GM21360 (cell line): ENCODE data around the gene DOCK1.

Experiments used
- ATAC-seq: cut with Tn5 transposase; IDR thresholded peaks from one replicate; pipeline ENCODE4 v1.9.1; 2021; ENCODE audit warnings: mild to moderate bottlenecking, moderate library complexity; ENCODE audit not compliant: unreplicated experiment

Gene DOCK1

DNA sequence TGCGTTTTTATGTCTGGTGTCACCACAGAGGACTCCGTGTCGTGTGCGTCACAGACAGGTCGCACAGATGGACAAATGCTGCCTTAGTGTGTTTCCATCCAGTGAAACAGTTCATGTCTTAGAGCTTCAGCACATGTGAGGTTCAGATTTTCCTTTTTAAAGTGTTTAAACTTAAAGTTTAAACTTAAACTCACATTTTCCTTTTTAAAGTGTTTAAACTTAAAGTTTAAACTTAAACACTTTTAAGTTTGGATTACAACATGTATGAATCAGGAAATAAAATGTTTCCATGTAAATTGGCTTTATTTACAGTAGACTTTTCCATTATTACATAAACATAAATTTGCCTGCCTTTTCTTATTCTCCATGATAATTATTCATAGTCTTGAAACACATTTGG is 223.9 kb downstream of the DOCK1 start:
- no peak for ATAC-seq

- no peak for ATAC-seq
Measured at GRCh38 chr10:127132451-127132850, 227.2 kb downstream of the DOCK1 start.

GRCh38 chr10:127133225-127133624 is 228.0 kb downstream of the DOCK1 start:
- ATAC-seq, result no peak

DNA sequence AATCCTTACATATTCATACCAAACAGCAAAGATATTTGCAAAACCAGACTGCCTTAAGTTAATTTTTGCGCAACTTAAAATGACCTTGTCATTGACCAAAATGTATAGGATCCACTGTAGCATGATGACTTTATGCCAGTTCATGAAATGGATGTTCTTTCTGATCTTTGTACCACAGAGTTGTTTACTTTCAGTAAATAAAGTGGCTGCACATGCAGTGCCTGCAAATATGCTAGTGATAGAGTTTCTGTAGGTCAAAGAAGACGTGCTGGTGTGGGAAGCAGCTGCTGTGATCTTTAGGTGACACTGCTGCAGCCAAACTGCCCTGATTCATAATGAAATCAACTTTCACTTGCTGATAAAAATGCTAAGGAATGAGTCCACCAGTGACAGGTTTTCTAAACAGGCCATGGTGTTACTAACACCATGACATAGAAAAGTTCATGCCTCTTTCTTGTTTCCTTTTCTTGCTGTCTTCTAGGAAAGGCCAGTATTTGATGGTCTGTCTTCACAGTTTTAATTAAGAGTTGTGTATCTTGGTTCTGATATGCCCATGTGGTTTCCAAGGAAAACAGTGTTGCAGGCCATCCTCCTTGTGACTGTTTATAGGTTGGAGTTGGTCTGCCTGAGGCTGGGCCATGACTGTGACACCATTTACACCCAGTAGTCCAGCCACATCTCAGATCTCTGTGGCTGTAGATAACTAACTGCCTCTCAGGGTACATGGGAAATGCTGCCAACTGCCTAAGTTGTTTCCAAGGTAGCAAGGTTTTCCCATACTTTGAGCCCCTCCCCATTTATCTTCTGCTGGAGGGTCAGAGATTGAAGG is 228.7 kb downstream of the DOCK1 start:
- no peak for ATAC-seq

- ATAC-seq, result no peak
Measured at GRCh38 chr10:127135844-127136577, 230.8 kb downstream of the DOCK1 start.

DNA sequence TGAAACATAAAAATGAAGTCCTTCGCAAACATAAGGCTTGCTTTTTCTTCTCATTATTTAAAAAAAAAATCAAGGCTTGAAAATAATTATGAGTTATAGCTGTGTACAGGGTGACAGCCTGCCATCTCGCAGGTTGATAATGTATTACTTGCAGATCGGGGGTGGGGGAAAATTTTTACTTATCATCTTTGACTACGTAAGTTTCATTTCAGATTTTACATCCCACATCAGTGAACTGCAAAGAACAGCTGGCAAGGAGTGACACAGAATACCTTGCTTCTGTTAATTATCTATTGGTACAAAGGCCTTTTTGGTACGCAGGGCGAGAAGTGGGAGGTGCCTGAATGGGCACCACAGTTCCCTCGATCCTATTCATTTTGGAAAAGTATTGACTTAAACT is 232.2 kb downstream of the DOCK1 start:
- ATAC-seq, result no peak

DNA sequence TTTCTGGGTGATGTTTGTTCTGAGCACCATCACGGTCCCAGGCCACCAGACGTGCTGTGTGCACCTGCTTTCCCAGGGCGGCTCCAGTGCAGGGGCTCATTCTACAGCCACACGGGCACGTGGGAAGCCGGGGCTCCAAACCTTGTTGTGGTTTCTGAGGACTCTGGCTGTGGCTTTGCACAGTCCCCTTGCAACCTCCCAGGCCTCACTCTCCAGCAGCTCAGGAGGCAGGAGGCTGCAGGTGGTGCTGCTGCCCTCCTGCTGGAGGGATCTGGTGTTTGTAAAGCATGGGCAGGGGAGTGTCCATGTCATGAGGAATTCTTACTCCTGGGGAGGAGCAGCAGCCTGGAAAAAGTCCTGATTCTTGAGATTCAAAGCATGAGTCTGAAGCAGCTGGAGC is 236.9 kb downstream of the DOCK1 start:
- no peak for ATAC-seq

DNA sequence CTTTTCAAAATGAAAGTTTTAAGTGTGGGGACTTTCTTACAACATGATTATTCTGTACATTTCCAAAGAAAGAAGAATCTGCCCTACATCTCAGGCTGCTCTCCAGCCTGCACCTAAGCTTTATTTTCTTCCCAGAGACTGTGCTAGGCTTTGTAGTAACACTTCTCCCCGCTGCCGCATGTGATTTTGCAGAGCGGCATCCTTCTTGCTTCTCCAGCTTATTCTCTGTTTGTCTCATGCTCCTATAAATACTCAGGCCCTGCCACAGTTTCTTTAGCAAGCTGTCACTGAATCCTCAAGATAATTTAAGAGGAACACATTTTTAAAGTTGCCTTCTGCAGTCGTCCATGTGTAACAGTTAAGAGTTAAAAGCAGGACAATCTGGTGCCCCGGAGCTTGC is 237.6 kb downstream of the DOCK1 start:
- no peak for ATAC-seq

- ATAC-seq, result no peak
Measured at GRCh38 chr10:127145173-127145572, 239.9 kb downstream of the DOCK1 start.

GRCh38 chr10:127146661-127147060 is 241.4 kb downstream of the DOCK1 start:
- no peak for ATAC-seq

DNA sequence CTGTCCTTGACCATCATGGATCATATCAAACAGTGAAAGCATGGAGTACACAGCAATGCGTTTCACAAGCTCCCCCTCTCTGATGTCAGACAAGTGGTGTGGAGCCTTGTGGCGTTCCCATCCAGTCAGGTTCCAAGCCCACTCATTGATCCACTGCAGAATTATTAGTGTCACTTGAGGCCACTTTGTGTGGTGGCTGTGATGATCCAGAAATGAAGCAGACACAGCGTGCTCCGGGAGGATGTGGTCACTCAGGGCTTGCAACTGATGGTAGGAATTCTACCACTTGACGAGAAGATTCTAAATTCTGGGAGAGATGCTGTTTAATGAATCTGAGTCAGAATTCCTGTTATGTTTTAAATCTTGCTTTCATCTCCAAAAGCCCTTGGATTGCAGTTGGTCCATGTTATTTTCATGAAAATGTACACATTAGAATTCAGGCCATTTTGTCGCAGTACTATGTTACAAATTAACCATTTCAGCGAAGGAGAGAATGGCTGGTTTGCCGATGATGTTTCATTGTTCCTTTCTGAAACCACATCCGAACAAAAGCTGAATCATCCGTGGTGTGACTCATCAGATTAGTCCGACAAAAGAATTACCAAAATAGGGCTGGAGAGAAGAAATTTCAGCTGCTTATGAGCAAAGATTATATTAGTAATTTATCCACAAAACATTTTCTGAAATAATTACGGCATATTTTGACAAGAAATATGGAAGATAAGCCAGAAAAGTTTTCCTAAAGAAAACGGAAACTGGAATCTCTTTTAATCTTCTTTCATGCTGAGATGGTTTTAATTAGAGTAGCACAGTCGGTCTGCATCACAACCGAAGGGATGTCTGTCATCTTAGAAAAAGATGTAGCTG is 243.1 kb downstream of the DOCK1 start:
- no peak for ATAC-seq

DNA sequence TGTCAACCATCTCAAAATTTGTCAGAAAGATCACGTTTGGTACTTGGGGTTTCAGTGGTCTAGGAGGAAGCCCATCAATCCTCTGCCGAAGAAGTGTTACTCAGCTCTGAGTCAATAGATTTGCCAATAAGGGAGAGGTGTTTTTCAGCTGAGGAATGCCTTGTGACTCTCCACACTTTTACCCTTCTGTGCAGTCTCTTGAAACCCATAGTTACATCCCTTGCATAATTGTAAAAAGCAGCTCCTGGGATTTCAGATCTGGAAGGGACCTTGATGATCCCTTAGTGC is 243.6 kb downstream of the DOCK1 start:
- no peak for ATAC-seq

DNA sequence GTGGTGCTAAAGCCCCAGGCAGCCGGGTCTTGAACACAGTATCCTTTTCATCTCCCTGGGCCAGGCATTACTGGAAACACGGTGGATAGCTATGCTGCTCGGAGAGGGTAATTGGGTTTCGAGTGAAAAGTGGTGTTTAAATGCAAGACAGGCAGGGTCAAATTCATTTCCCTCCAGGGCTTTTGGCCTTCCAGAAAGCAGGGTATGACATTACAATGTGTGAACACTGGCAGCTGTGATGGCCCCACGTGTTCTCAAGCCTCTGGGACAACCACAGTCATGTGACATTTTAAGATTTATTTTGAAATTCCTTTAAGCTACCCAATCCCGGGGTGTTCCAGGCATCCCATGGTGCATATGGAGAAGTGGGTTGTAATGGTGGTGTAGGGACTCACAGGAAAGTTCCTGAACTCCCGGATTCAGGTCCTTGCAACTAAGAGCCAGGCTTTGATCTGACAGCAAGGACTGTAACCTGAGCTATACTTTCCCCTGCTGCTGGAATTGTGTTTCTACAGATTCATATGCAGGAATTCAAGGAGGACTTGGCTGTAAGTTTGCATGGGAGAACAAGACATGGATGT is 244.4 kb downstream of the DOCK1 start:
- ATAC-seq, result no peak

- ATAC-seq, result no peak
Measured at GRCh38 chr10:127150136-127150535, 244.9 kb downstream of the DOCK1 start.

DNA sequence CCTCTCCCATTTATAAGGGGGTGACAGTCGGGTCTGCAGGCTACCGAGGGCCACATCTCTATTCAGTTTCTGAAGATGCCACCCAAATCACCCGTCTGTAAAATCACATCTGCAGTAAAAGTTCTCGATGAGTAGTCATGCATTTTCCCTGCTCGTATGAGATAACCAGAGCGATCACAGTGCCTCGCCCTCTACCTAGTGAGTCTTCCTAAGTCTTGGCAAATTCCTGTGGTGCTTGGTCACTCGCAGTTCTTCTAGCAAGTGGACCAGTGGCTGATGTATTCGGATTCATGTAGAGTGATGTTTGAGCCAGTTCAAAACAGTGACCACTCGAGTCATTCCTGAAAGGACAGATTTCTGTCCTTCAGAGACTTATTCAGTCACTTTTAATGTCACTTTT is 246.3 kb downstream of the DOCK1 start:
- ATAC-seq, result no peak

DNA sequence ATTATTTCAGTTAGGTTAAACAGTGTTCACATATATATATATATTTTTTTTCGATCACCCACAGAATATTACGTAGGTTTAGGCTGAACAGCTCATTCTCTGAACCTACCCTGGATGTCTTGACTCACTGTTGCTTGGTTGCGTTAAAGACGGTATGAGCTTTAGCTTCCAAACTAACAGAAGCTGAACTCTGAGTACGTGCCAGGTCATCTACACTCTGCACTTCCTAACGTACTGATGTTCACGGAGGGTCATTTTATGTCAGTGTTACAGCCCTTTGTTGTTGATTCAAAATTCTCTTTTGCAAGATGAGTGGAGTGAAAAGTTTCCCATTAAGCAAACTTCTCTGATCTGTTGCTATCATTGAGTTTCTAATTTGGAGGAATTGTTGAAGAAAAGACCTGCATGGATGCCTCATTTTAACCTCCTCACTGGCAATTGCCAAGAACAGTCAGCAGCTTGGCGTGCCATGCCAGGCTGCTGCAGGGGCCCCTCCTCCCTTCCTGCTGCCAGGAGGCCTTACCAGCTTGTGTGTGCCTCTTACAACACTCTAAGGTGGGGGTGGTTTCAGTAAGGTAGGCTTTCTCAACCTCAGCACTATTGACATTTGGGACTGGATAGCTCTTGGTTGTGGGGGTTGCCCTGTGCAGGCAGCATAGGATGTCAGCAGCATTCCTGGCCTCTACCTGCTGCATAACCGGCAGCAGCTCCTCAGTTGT is 246.9 kb downstream of the DOCK1 start:
- no peak for ATAC-seq

- no peak for ATAC-seq
Measured at GRCh38 chr10:127153181-127153580, 248.0 kb downstream of the DOCK1 start.

- ATAC-seq, result no peak
Measured at GRCh38 chr10:127154831-127155620, 249.8 kb downstream of the DOCK1 start.

DNA sequence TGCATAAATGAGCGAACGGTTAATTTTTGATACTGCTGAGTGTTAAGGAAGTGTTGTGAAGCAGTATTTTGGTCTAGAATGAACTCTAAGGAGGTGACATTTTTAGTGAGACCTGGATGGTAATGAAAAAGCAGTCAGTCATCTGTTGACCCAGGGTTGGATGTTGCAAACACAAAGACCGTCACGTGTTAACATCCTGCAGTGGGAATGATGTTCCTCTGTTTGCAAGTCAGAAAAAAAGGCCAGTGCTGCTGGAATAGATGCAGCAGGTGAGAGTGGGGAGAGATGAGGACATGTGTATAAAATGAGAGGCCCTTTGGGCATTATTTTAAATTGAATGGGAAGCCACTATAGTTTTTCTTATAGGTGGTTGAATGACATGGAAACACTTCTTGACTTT is 251.9 kb downstream of the DOCK1 start:
- ATAC-seq, result no peak
